Endothelial cell of umbilical vein (primary cell): Measurements from ENCODE around the gene RASGRF1. TPM values are rescaled to one million over a fixed set of nuclear protein-coding genes. Genes with fewer than 3 reads are reported as not detected.
"Not testable (repeated sequence)": the region's sequence is repeated elsewhere in the genome, so short reads cannot be mapped to it uniquely, and the experiment has no call there.

Experiments used
- BruUV-seq: library from RNA; stranded (reverse); fragments of 400-500 nt; replicated peaks from 2 replicates; lab custom pipeline; 2021; lab: Mats Ljungman, UMichigan
- CTCF ChIA-PET: fragments of 300-600, 350-600 bp; sonication (Branson Sonifier 250); formaldehyde crosslinking; loops from one replicate; lab custom pipeline; 2021; ENCODE audit warnings: antibody characterized with exemption, inconsistent platforms; lab: Charles Lee
- POLR2A ChIA-PET: fragments of 300-600, 350-600 bp; sonication (Branson Sonifier 250); formaldehyde crosslinking; loops from one replicate; lab custom pipeline; 2021; ENCODE audit warnings: antibody characterized with exemption, inconsistent platforms; lab: Charles Lee
- DNase-seq: peaks from one replicate; pipeline ENCODE4 v3.0.0-alpha.2; 2011; ENCODE audit warnings: low read depth, low spot score
- FAIRE-seq: peaks from 2 replicates; lab custom pipeline; 2011; peaks lifted over from hg19 to GRCh38; lab: Jason Lieb, UNC
- H2AFZ ChIP-seq: 2 replicates; pipeline ENCODE4 v1.6.0; 2012; ENCODE audit warnings: low read depth, low read length, control low read depth, inconsistent platforms
- H3K27ac ChIP-seq: 2 replicates; pipeline ENCODE4 v1.5.1; 2011; ENCODE audit warnings: low read depth, mild to moderate bottlenecking, control low read depth, low read length, moderate library complexity; ENCODE audit not compliant: insufficient read depth
- H3K27me3 ChIP-seq, 2 experiments: 2 replicates each; pipeline versions ENCODE4 v1.6.0 to v1.6.1; 2011; ENCODE audit warnings: low read length in 2 of 2, mixed read lengths in 1 of 2; ENCODE audit not compliant: control insufficient read depth in 2 of 2, insufficient read depth in 2 of 2
- H3K36me3 ChIP-seq, 2 experiments: 2 replicates in 1 of 2; 3 replicates in 1 of 2; pipeline ENCODE4 v1.5.1; 2011; ENCODE audit warnings: low read length in 2 of 2, mild to moderate bottlenecking in 1 of 2, moderate library complexity in 1 of 2; ENCODE audit not compliant: control insufficient read depth in 2 of 2, insufficient read depth in 2 of 2; ENCODE audit errors: extremely low read depth in 1 of 2
- H3K4me1 ChIP-seq: 3 replicates; pipeline ENCODE4 v1.5.1; 2011; ENCODE audit warnings: mild to moderate bottlenecking, low read length; ENCODE audit not compliant: control insufficient read depth, insufficient read depth; ENCODE audit errors: extremely low read depth
- H3K4me2 ChIP-seq: 2 replicates; pipeline ENCODE4 v1.6.1; 2011; ENCODE audit warnings: low read length, control low read depth, mixed read lengths; ENCODE audit not compliant: insufficient read depth
- H3K4me3 ChIP-seq, 3 experiments: fragments of 200-600 bp in 1 of 3; sonication (generic), shearing (Covaris generic) in 1 of 3; replicated peaks in 1 of 3; 2 replicates each; pipeline ENCODE4 v1.5.1; 2011 to 2016; ENCODE audit warnings: control low read depth in 3 of 3, low read length in 3 of 3, mild to moderate bottlenecking in 2 of 3, inconsistent platforms in 1 of 3, low read depth in 1 of 3, moderate library complexity in 1 of 3; ENCODE audit not compliant: insufficient read depth in 1 of 3
- H3K79me2 ChIP-seq: 2 replicates; pipeline ENCODE4 v1.6.0; 2012; ENCODE audit warnings: low read length, inconsistent platforms; ENCODE audit not compliant: control insufficient read depth, insufficient read depth
- H3K9ac ChIP-seq: replicated peaks from 2 replicates; pipeline ENCODE3; 2011; ENCODE audit warnings: low read length, control low read depth; ENCODE audit not compliant: insufficient read depth; ENCODE audit errors: extremely low read depth
- H3K9me1 ChIP-seq: replicated peaks from 3 replicates; pipeline ENCODE4 v1.6.0; 2011; ENCODE audit warnings: mild to moderate bottlenecking, low read length; ENCODE audit not compliant: control insufficient read depth, insufficient read depth; ENCODE audit errors: extremely low read depth
- H3K9me3 ChIP-seq: replicated peaks from 2 replicates; pipeline ENCODE4 v1.5.1; 2012; ENCODE audit warnings: low read length, inconsistent platforms; ENCODE audit not compliant: control insufficient read depth, insufficient read depth
- H4K20me1 ChIP-seq: replicated peaks from 2 replicates; pipeline ENCODE3; 2011; ENCODE audit warnings: mild to moderate bottlenecking, low read length; ENCODE audit not compliant: control insufficient read depth, insufficient read depth; ENCODE audit errors: extremely low read depth
- EZH2 ChIP-seq: IDR thresholded peaks from 2 replicates; pipeline ENCODE4 v1.6.1; 2012; ENCODE audit warnings: borderline replicate concordance, low read depth, mild to moderate bottlenecking, moderate library complexity, low read length, inconsistent platforms; ENCODE audit not compliant: severe bottlenecking
- FOS ChIP-seq: IDR thresholded peaks from 2 replicates; pipeline ENCODE4 v1.6.1; 2011; ENCODE audit warnings: mild to moderate bottlenecking, low read length, moderate library complexity, borderline replicate concordance; ENCODE audit not compliant: insufficient read depth
- GATA2 ChIP-seq: IDR thresholded peaks from 2 replicates; pipeline ENCODE4 v1.7.0; 2011; ENCODE audit warnings: low read depth, mild to moderate bottlenecking, moderate library complexity, mixed read lengths, low read length; ENCODE audit not compliant: insufficient read length, insufficient read depth
- JUN ChIP-seq: IDR thresholded peaks from 2 replicates; pipeline ENCODE4 v1.6.1; 2011; ENCODE audit warnings: borderline replicate concordance, low read depth; ENCODE audit not compliant: insufficient read length, insufficient read depth
- MYC ChIP-seq: IDR thresholded peaks from one replicate; pipeline ENCODE4 v1.6.1; 2011; ENCODE audit warnings: mild to moderate bottlenecking, low read depth, low read length
- POLR2A ChIP-seq: IDR thresholded peaks from 2 replicates; pipeline ENCODE4 v1.6.1; 2012; ENCODE audit warnings: low read depth, mild to moderate bottlenecking, control low read depth, low read length
- POLR2AphosphoS5 ChIP-seq: IDR thresholded peaks from 2 replicates; pipeline ENCODE4 v1.6.1; 2012; ENCODE audit warnings: low read depth, mild to moderate bottlenecking, control low read depth, low read length, moderate library complexity; ENCODE audit not compliant: insufficient read depth
- dilution Hi-C: fragments of 300-500 bp; cut with MboI; formaldehyde crosslinking; loops from one replicate; pipeline ENCODE4 v1.15.0; 2019; ENCODE audit warnings: low sequenced_read_pairs; ENCODE audit not compliant: extremely low pct_ligation_motif_present
- intact Hi-C: fragments of 100-400 bp; cut with micrococcal nuclease; formaldehyde crosslinking; loops from one replicate; pipeline ENCODE4 v1.10.0; 2022
- polyA plus RNA-seq, 4 experiments: library from polyadenylated mRNA; depleted of rRNA in 3 of 4; stranded (reverse) in 3 of 4; unstranded in 1 of 4; fragments of >200 nt; gene quantifications; 2 replicates each; pipeline versions ENCODE4 v1.2.1 to v1.2.3, GENCODE V29; 2011 to 2012; ENCODE audit warnings: missing spikeins in 1 of 4
- total RNA-seq: library from RNA; stranded (reverse); gene quantifications from 2 replicates; pipeline ENCODE4 v1.2.3, GENCODE V29; 2021
- TF ChIP-seq, protein P1 (sequence below): IDR thresholded peaks from 2 replicates; pipeline ENCODE4 v1.6.1; 2011; ENCODE audit not compliant: insufficient read depth, insufficient read length
- TF ChIP-seq, protein P2 (sequence below), 2 donors: IDR thresholded peaks; 1 replicate in 1 of 2; 2 replicates in 1 of 2; pipeline ENCODE4 v1.5.1; 2011; ENCODE audit warnings: low read length in 2 of 2, mild to moderate bottlenecking in 2 of 2, moderate library complexity in 2 of 2, control low read depth in 1 of 2, inconsistent platforms in 1 of 2, low read depth in 1 of 2; ENCODE audit not compliant: insufficient read depth in 1 of 2; ENCODE audit errors: extremely low read depth in 1 of 2

The RASGRF1 gene
- total and polyA plus RNA-seq, 2 donors (not counting 3 experiments of a cell fraction or from before 2014, with no cell fraction given) = 0.04 TPM; not detected in 1

DNA sequence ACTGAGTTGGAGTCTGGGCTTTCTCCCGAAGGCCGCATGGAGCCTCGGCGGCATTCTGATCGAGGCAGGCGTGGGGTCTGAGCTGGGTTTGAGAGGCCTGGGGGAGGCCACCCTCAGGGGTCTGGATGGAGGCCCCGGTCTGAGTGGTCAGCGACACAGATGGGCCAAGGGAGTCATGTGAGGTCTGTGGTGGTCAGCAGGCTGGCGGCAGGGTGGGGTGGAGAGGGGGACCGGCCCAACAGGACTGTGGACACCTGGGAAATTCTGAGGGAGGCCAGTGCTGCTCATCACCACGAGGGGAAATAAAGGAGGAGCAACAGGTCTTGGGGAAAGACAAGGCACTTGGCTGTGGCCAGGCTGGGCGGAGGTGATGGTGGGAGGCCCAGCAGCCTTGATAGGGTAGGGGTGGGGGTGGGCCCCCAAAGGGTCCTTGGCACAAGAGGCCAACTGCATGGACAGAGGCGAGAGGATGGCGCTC is 161.9 kb downstream of the RASGRF1 start:
- Histone ChIP-seq H3K4me2 (no peak overlapping the region), H2AFZ (no peak overlapping the region), H3K9me3 (no peaks in the 10 kb centered on the region), H3K4me1 (no peaks in the 10 kb centered on the region), H3K36me3 (peaks cover 0 to 7% of the 10 kb centered on the region in 2 experiments), H3K79me2 (no peaks in the 10 kb centered on the region), H3K27me3 (no peaks in the 10 kb centered on the region), H3K9ac (no peak overlapping the region), H4K20me1 (no peaks in the 10 kb centered on the region), H3K4me3 (no peak overlapping the region), H3K27ac (no peak overlapping the region), H3K9me1 (no peaks in the 10 kb centered on the region)
- dilution Hi-C loops = no loop called here
- ChIA-PET CTCF (no interaction called here), POLR2A (no interaction called here)
- no peak for DNase-seq
- FAIRE-seq = no peak
- intact Hi-C loops = no loop called here
- no TSS peak for BruUV-seq
- TF ChIP-seq MYC (no peak), POLR2A (no peak), GATA2 (no peak), JUN (no peak), POLR2AphosphoS5 (no peak), EZH2 (no peak), FOS (no peak)
- TF ChIP-seq, protein P1, sequence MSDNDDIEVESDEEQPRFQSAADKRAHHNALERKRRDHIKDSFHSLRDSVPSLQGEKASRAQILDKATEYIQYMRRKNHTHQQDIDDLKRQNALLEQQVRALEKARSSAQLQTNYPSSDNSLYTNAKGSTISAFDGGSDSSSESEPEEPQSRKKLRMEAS = no peak
- TF ChIP-seq, protein P2, sequence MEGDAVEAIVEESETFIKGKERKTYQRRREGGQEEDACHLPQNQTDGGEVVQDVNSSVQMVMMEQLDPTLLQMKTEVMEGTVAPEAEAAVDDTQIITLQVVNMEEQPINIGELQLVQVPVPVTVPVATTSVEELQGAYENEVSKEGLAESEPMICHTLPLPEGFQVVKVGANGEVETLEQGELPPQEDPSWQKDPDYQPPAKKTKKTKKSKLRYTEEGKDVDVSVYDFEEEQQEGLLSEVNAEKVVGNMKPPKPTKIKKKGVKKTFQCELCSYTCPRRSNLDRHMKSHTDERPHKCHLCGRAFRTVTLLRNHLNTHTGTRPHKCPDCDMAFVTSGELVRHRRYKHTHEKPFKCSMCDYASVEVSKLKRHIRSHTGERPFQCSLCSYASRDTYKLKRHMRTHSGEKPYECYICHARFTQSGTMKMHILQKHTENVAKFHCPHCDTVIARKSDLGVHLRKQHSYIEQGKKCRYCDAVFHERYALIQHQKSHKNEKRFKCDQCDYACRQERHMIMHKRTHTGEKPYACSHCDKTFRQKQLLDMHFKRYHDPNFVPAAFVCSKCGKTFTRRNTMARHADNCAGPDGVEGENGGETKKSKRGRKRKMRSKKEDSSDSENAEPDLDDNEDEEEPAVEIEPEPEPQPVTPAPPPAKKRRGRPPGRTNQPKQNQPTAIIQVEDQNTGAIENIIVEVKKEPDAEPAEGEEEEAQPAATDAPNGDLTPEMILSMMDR (IDR thresholded peaks at IDR 0.05; ENCODE audit: extremely low read depth in 1 of 2, insufficient read depth in 1 of 2, low read depth in 1 of 2, low read length in 2 of 2) = no peak

DNA sequence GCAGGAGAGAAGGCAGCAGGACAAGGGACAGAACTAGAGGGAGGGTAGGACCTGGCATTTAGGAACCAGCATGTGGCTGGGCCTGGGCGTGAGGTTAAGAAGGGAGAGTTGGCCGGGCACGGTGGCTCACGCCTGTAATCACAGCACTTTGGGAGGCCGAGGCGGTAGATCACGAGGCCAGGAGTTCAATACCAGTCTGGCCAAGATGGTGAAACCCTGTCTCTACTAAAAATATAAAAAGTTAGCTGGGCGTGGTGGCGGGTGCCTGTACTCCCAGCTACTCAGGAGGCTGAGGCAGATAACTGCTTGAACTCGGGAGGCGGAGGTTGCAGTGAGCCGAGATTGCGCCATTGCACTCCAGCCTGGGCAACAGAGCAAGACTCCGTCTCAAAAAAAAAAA is 162.4 kb downstream of the RASGRF1 start:
- DNase-seq, H4K20me1 ChIP-seq, H3K36me3 ChIP-seq, intact Hi-C loops, POLR2A ChIA-PET, H3K27me3 ChIP-seq, H2AFZ ChIP-seq, H3K79me2 ChIP-seq, FAIRE-seq, H3K9me3 ChIP-seq, BruUV-seq, H3K27ac ChIP-seq, H3K4me2 ChIP-seq, H3K4me3 ChIP-seq, CTCF ChIA-PET, H3K9me1 ChIP-seq, dilution Hi-C loops, H3K4me1 ChIP-seq, H3K9ac ChIP-seq: not testable (repeated sequence)
